Activated T-cell treated with anti-CD3 and anti-CD28 coated beads for 48 hours (primary cell): ENCODE data around the gene ZNF680.
"Not testable (repeated sequence)": the region's sequence is repeated elsewhere in the genome, so short reads cannot be mapped to it uniquely, and the experiment has no call there.

Source experiments
- DNase-seq: peaks from one replicate; pipeline ENCODE4 v3.0.0-alpha.2; 2020; ENCODE audit warnings: low read depth

ZNF680 gene

GRCh38 chr7:64562626-64563278, at the start of gene ZNF680:
Gene ZNF680 (minus strand): TSS chr7:64563071. CDS start chr7:64562954, 117 bp downstream.
- DNase-seq: peak; percentile 82

- DNase-seq: no peak
Measured at GRCh38 chr7:64612452-64612851, 49.6 kb upstream of the ZNF680 start.

- DNase-seq: no peak
Measured at GRCh38 chr7:64611717-64612116, 48.8 kb upstream of the ZNF680 start.

GRCh38 chr7:64610997-64611396, 48.1 kb upstream of the ZNF680 start:
- no peak for DNase-seq

GRCh38 chr7:64608116-64608910, 45.4 kb upstream of the ZNF680 start:
- DNase-seq: no peak

- DNase-seq: no peak
Measured at GRCh38 chr7:64606385-64606784, 43.5 kb upstream of the ZNF680 start.

- DNase-seq: no peak
Measured at GRCh38 chr7:64603271-64603670, 40.4 kb upstream of the ZNF680 start.

- DNase-seq: no peak
Measured at GRCh38 chr7:64602518-64602917, 39.6 kb upstream of the ZNF680 start.

GRCh38 chr7:64602086-64602485, 39.2 kb upstream of the ZNF680 start:
- DNase-seq: no peak

GRCh38 chr7:64599359-64599758, 36.5 kb upstream of the ZNF680 start:
- no peak for DNase-seq

GRCh38 chr7:64590971-64591370, 28.1 kb upstream of the ZNF680 start:
- DNase-seq: no peak

GRCh38 chr7:64581926-64582894, 19.3 kb upstream of the ZNF680 start:
- DNase-seq: no peak

GRCh38 chr7:64581391-64581790, 18.5 kb upstream of the ZNF680 start:
- DNase-seq: no peak

GRCh38 chr7:64574540-64575099, 11.7 kb upstream of the ZNF680 start:
- DNase-seq: no peak

GRCh38 chr7:64570284-64570605, 7.4 kb upstream of the ZNF680 start:
- DNase-seq: not testable (repeated sequence)

GRCh38 chr7:64569372-64570283, 6.8 kb upstream of the ZNF680 start:
- peak; percentile 18 for DNase-seq

GRCh38 chr7:64562256-64562625, 630 bp downstream of the ZNF680 start:
- DNase-seq: no peak

GRCh38 chr7:64559206-64559605, 3.7 kb downstream of the ZNF680 start:
- DNase-seq: no peak

- DNase-seq: no peak
Measured at GRCh38 chr7:64558781-64559180, 4.1 kb downstream of the ZNF680 start.

- no peak for DNase-seq
Measured at GRCh38 chr7:64558323-64558705, 4.6 kb downstream of the ZNF680 start.

GRCh38 chr7:64557601-64558322, 5.1 kb downstream of the ZNF680 start:
- no peak for DNase-seq
